Measurements from ENCODE around the gene ACSL3.

Gene ACSL3

GRCh38 chr2:222892761-222893160, 31.9 kb downstream of the ACSL3 start:
- no peak for TF ChIP-seq PATZ1 (CRISPR knock-in tag; IDR thresholded peaks at IDR 0.05; ENCODE audit: borderline replicate concordance)
- no peak for TF ChIP-seq TOX (CRISPR knock-in tag; IDR thresholded peaks at IDR 0.05; ENCODE audit: borderline replicate concordance)
- TF ChIP-seq CSDC2 (CRISPR knock-in tag; IDR thresholded peaks at IDR 0.05) = no peak
- TF ChIP-seq ZNF565 (CRISPR knock-in tag; conservative IDR thresholded peaks at IDR 0.05; ENCODE audit: low read depth) = no peak
- TF ChIP-seq CSRNP3 (CRISPR knock-in tag; IDR thresholded peaks at IDR 0.05) = no peak
- TF ChIP-seq POU6F1 (CRISPR knock-in tag; IDR thresholded peaks at IDR 0.05; ENCODE audit: borderline replicate concordance, low read depth) = no peak
- TF ChIP-seq ZFP3 (CRISPR knock-in tag; IDR thresholded peaks at IDR 0.05) = no peak
- no peak for ATAC-seq

- no peak for TF ChIP-seq ISL1 (CRISPR knock-in tag; IDR thresholded peaks at IDR 0.05)
- no peak for TF ChIP-seq CSDC2 (CRISPR knock-in tag; IDR thresholded peaks at IDR 0.05)
- no peak for TF ChIP-seq OSR1 (CRISPR knock-in tag; IDR thresholded peaks at IDR 0.05)
- no peak for TF ChIP-seq SNAI2 (CRISPR knock-in tag; IDR thresholded peaks at IDR 0.05)
- no peak for TF ChIP-seq PPARA (CRISPR knock-in tag; IDR thresholded peaks at IDR 0.05; ENCODE audit: borderline replicate concordance)
- TF ChIP-seq PATZ1 (CRISPR knock-in tag; IDR thresholded peaks at IDR 0.05; ENCODE audit: borderline replicate concordance) = no peak
- no peak for ATAC-seq
Measured at GRCh38 chr2:222893716-222894115, 32.9 kb downstream of the ACSL3 start.

GRCh38 chr2:222895144-222895543, 34.3 kb downstream of the ACSL3 start:
- no peak for ATAC-seq
- TF ChIP-seq TOX (CRISPR knock-in tag; IDR thresholded peaks at IDR 0.05; ENCODE audit: borderline replicate concordance) (no peak), ZFP3 (CRISPR knock-in tag; IDR thresholded peaks at IDR 0.05) (no peak)

GRCh38 chr2:222897898-222898297, 37.1 kb downstream of the ACSL3 start:
- ATAC-seq = no peak
- TF ChIP-seq RARB (CRISPR knock-in tag; IDR thresholded peaks at IDR 0.05) (no peak), OSR1 (CRISPR knock-in tag; IDR thresholded peaks at IDR 0.05) (no peak), ZNF8 (CRISPR knock-in tag; IDR thresholded peaks at IDR 0.05) (no peak), ZFP30 (CRISPR knock-in tag; IDR thresholded peaks at IDR 0.05) (no peak), ZNF565 (CRISPR knock-in tag; conservative IDR thresholded peaks at IDR 0.05; ENCODE audit: low read depth) (no peak), ARNTL (CRISPR knock-in tag; IDR thresholded peaks at IDR 0.05; ENCODE audit: borderline replicate concordance, low read depth) (no peak), PATZ1 (CRISPR knock-in tag; IDR thresholded peaks at IDR 0.05; ENCODE audit: borderline replicate concordance) (no peak), SNAI2 (CRISPR knock-in tag; IDR thresholded peaks at IDR 0.05) (no peak)

- ATAC-seq = no peak
- TF ChIP-seq ZNF8 (CRISPR knock-in tag; IDR thresholded peaks at IDR 0.05) = no peak
- no peak for TF ChIP-seq ZNF70 (CRISPR knock-in tag; IDR thresholded peaks at IDR 0.05)
- no peak for TF ChIP-seq TOX (CRISPR knock-in tag; IDR thresholded peaks at IDR 0.05; ENCODE audit: borderline replicate concordance)
- no peak for TF ChIP-seq PPARA (CRISPR knock-in tag; IDR thresholded peaks at IDR 0.05; ENCODE audit: borderline replicate concordance)
- TF ChIP-seq GLIS3 (CRISPR knock-in tag; IDR thresholded peaks at IDR 0.05) = no peak
- TF ChIP-seq TCF4 (CRISPR knock-in tag; IDR thresholded peaks at IDR 0.05; ENCODE audit: borderline replicate concordance) = no peak
- no peak for TF ChIP-seq BACH2 (CRISPR knock-in tag; IDR thresholded peaks at IDR 0.05; ENCODE audit: borderline replicate concordance)
- TF ChIP-seq TSHZ2 (CRISPR knock-in tag; IDR thresholded peaks at IDR 0.05) = no peak
- no peak for TF ChIP-seq ZFP3 (CRISPR knock-in tag; IDR thresholded peaks at IDR 0.05)
- TF ChIP-seq RARB (CRISPR knock-in tag; IDR thresholded peaks at IDR 0.05) = no peak
Measured at GRCh38 chr2:222899413-222900181, 38.8 kb downstream of the ACSL3 start.

Measured in SK-N-SH treated with all-trans-retinoic acid at 6 μM for 48 hours (cell line).